ENCODE data around the gene CT47C1. TPM values are rescaled to one million over a fixed set of nuclear protein-coding genes. Genes with fewer than 3 reads are reported as not detected.

The CT47C1 gene
- not detected in 2 replicates for total RNA-seq

DNA sequence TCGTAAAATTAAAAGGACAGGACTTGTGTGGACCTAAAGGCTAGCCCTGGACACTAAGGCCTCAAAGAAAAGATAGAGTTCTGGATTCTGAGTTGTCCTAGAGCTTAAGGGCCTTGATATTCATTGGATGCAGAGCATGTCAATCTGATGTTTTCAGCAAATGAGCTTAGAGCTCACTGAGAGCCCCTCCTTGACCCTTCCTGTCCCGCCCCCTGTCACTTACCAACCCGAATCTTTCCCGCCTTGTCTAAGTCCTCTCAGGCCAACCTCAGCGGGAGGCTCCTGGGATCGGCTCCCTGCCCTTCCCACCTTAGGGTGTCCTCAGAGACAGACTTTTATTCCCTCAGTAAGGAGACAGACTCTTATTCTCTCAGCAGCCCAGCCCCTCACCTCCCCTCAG lies at the start of gene CT47C1:
Gene CT47C1, plus strand, starts transcription at position 250 of the 400 bp plus-strand sequence. CDS start 233 bp downstream, outside the sequence.

Other genes with a start within 250 kb of the CT47C1 start
- gene ZCCHC12, start 249.2 kb upstream of the CT47C1 start, total RNA-seq, result under 0.01 TPM in 1 of 2 replicates, not detected in the other
- 0.19 and 1.7 TPM in 2 replicates for gene LONRF3, start 98.4 kb upstream of the CT47C1 start, total RNA-seq
- not detected in 2 replicates for gene KIAA1210, start 54.8 kb downstream of the CT47C1 start, total RNA-seq
- gene PGRMC1, start 163.3 kb downstream of the CT47C1 start, total RNA-seq, result 178 and 215 TPM in 2 replicates